SJCRH30 (cell line): Measurements from ENCODE around the gene PITPNC1. TPM values are rescaled to one million over a fixed set of nuclear protein-coding genes. Genes with fewer than 3 reads are reported as not detected.
"Not testable (repeated sequence)": the region's sequence is repeated elsewhere in the genome, so short reads cannot be mapped to it uniquely, and the experiment has no call there.

Source experiments
- DNase-seq, 2 experiments: peaks; one replicate each; pipeline ENCODE4 v3.0.0-alpha.2; 2015 to 2020
- H3K27ac ChIP-seq: fragments of 250-450 bp; sonication (Bioruptor Pico); 2 replicates; pipeline ENCODE4 v1.5.1; 2020; ENCODE audit warnings: mild to moderate bottlenecking, moderate library complexity
- H3K27me3 ChIP-seq: fragments of 250-450 bp; sonication (Bioruptor Pico); 2 replicates; pipeline ENCODE4 v1.5.1; 2020; ENCODE audit warnings: mild to moderate bottlenecking, moderate library complexity
- H3K36me3 ChIP-seq: fragments of 250-450 bp; sonication (Bioruptor Pico); 2 replicates; pipeline ENCODE4 v1.5.1; 2020; ENCODE audit warnings: mild to moderate bottlenecking, moderate library complexity
- H3K4me1 ChIP-seq: fragments of 250-450 bp; sonication (Bioruptor Pico); 2 replicates; pipeline ENCODE4 v1.5.1; 2020; ENCODE audit warnings: mild to moderate bottlenecking, moderate library complexity
- H3K4me3 ChIP-seq: fragments of 250-450 bp; sonication (Bioruptor Pico); 2 replicates; pipeline ENCODE4 v1.5.1; 2020; ENCODE audit warnings: mild to moderate bottlenecking, moderate library complexity
- H3K9me3 ChIP-seq: fragments of 250-450 bp; sonication (Bioruptor Pico); replicated peaks from 2 replicates; pipeline ENCODE4 v1.5.1; 2020; ENCODE audit warnings: mild to moderate bottlenecking, moderate library complexity
- total RNA-seq: library from RNA; depleted of rRNA; stranded (reverse); fragments of >200 nt; shearing (Covaris generic); gene quantifications from 2 replicates; pipeline ENCODE4 v1.2.3, GENCODE V29; 2014

PITPNC1 gene
- total RNA-seq, 1 experiment from 2014 or later = 3.5 TPM

DNA sequence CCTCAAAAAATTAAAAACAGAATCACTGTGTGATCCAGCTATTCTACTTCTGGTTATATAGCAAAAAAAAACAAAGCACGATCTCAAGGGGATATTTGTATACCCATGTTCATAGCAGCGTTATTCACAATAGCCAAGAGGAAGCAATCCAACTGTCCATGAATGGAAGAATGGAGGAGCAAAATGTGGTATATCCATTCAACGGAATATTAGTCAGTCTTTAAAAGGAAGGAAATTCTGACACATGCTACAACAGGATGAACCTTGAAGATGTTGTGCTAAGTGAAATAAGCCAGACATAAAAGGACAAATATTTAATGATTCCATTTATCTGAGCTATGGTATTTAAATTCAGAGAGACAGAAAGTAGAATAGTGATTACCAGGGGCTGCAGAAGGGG is 336.1 kb downstream of the PITPNC1 start:
- H3K4me1 ChIP-seq = 0 out of 2 replicates have a peak, but pooled peaks cover 2% of the 10 kb centered on the region
- H3K36me3 ChIP-seq = no peaks in the 10 kb centered on the region
- no peaks in the 10 kb centered on the region for H3K9me3 ChIP-seq
- DNase-seq = no peak
- H3K27ac ChIP-seq = no peak overlapping the region
- H3K27me3 ChIP-seq = no peaks in the 10 kb centered on the region
- H3K4me3 ChIP-seq = no peak overlapping the region

DNA sequence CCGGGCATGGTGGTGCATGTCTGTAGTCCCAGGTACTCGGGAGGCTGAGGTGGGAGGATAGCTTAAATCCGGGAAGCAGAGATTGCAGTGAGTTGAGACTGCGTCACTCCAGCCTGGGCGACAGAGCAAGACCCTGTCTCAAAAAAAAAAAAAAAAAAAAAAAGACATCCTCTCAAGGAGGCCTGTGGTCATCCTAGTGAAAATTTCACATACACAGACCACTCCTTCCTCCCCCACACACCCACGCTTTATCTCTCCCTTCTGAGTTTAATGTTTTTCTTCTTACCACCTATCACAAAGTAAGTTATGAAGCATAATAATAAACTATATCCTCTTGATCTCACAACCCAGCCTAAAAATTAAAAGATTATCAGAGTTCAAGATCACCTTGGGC is 339.3 kb downstream of the PITPNC1 start:
- DNase-seq = no peak
- H3K27ac ChIP-seq = no peak overlapping the region
- no peaks in the 10 kb centered on the region for H3K27me3 ChIP-seq
- peaks cover 6% of the 10 kb centered on the region; the same call in 1 of the 2 replicates for H3K4me1 ChIP-seq
- H3K36me3 ChIP-seq = peaks cover 18% of the 10 kb centered on the region
- no peak overlapping the region for H3K4me3 ChIP-seq
- no peaks in the 10 kb centered on the region for H3K9me3 ChIP-seq

DNA sequence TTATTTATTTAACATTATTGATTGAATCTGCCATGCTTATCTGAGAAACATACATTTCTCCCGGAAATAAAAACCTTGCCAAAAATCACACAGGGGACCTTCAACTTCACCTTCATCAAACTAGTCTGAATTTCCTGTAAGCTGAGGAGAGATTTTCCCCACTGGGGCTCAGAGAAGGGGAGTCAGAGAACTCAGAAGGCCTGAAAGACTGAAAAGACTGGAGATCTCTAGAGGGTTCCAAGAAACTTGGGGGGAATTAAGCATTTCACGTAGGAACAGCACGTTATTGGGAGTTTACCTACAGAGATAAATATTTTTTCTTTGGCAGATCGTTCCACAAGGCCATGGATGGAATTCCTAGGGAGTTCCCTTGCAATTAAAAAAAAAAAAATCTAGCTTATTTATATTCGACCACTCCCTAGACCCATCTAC is 340.1 kb downstream of the PITPNC1 start:
- peak overlapping the region; percentile 94 for H3K4me3 ChIP-seq

DNA sequence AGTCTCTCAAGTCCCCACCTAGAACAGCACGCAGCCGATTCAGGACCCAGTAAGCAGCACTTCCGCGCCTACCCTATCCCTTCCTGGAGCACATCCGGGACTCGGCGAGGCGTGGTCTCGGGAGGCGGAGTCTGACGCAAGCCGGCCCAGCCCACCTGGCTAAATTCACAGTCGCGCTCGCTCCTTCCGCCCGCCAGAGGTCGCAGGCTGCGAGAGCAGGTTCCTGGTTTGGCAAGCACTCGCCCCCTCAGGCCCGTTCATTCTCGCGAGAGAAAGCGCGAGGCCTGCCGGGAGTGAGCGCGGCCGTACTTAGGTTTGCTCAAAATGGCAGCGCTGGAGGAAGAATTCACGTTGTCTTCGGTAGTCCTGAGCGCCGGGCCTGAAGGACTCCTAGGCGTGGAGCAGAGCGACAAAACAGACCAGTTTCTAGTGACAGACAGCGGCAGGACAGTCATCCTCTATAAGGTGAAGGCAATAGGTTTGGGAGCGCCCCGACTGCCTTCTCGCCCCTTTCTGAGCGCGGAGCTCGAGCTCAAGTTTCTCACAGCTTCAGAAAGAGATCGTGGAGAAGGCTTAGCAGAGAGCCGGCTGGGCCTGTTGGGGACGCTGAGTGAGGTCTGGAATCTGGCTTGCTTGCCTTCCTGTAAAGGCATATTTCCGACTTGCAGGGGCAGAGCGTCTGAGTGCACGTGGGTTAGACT is 340.7 kb downstream of the PITPNC1 start, which contains the start of gene NOL11:
TSS of gene NOL11 (plus strand) at position 313 of the 701 bp plus-strand sequence. CDS start at position 325, 12 bp downstream.
- peak; percentile 98 for DNase-seq

More for the DNA sequence above, 340.1 kb downstream of the PITPNC1 start:
- H3K27ac ChIP-seq = peak overlapping the region; percentile 93
- DNase-seq = no peak
- H3K36me3 ChIP-seq = peaks cover 26% of the 10 kb centered on the region
- no peaks in the 10 kb centered on the region for H3K27me3 ChIP-seq
- peaks cover 6% of the 10 kb centered on the region; the same call in 1 of the 2 replicates for H3K4me1 ChIP-seq
- H3K9me3 ChIP-seq = no peaks in the 10 kb centered on the region

DNA sequence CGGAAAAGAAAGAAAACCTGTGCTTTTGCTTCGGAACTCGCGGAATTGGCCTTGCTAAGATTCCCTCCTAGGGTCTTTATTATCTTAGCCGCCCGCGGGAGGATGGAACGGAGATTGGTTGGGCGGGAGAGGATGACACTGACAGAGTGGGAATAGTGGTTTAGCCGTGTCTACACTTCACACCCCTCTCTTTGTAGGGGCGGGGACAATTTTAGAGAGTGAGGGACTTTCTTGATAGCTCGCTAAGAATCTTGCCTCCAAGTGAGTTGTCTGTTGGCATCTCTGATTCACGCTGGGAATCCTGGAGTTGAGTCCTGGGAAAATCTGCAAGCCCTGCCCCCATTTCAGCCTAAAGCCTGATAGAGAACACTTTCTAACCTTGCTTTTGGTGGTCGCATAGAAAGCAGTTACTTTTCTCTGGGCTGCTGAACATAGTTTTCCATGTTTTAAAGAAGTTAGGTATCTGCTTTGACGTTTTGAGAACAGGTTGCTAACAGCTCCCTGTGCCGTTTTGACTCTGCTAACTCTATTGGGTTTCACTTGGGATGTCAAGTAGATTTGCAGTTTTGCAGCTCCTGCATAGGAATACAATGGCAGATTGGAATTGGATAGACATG is 341.4 kb downstream of the PITPNC1 start:
- Histone ChIP-seq H3K9me3 (no peaks in the 10 kb centered on the region), H3K4me1 (peaks cover 6% of the 10 kb centered on the region; the same call in 1 of the 2 replicates), H3K36me3 (peaks cover 34% of the 10 kb centered on the region), H3K27me3 (no peaks in the 10 kb centered on the region), H3K27ac (peak overlapping the region; percentile 93), H3K4me3 (peak overlapping the region; percentile 94)
- DNase-seq = peak in 1 of 2 experiments; percentile 19

More for the DNA sequence above, 340.7 kb downstream of the PITPNC1 start, which contains the start of gene NOL11:
- Histone ChIP-seq H3K4me3 (peak within 1 kb of the TSS; percentile 94), H3K4me1 (peaks cover 6% of the 10 kb centered on the region; the same call in 1 of the 2 replicates), H3K9me3 (no peaks in the 10 kb centered on the region), H3K36me3 (peaks cover 31% of the 10 kb centered on the region), H3K27ac (peak within 1 kb of the TSS; percentile 93), H3K27me3 (no peaks in the 10 kb centered on the region)

DNA sequence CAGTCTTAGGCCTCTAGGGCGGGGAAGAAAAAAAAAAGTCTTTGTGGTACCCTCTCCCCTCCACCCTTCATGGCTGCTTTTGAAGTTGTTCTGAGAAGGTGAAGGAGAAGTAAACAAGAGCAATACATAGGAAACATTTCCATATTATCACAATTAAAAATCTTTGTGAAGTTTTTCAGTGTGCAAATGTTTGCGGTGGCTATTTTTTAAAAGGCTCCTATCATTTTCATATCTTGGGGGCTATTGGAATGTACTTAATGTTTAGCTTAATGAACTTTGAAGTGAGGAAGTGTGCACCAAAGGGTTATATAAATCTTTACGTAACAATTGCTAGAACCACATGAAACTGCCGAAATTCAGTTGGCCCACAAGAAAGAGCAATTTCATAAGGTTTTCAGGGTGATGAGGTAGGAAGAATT is 348.3 kb downstream of the PITPNC1 start:
- no peaks in the 10 kb centered on the region for H3K27me3 ChIP-seq
- DNase-seq = no peak
- H3K4me1 ChIP-seq = no peaks in the 10 kb centered on the region
- H3K4me3 ChIP-seq = no peak overlapping the region
- no peaks in the 10 kb centered on the region for H3K9me3 ChIP-seq
- no peak overlapping the region for H3K27ac ChIP-seq
- H3K36me3 ChIP-seq = peaks cover 85% of the 10 kb centered on the region

DNA sequence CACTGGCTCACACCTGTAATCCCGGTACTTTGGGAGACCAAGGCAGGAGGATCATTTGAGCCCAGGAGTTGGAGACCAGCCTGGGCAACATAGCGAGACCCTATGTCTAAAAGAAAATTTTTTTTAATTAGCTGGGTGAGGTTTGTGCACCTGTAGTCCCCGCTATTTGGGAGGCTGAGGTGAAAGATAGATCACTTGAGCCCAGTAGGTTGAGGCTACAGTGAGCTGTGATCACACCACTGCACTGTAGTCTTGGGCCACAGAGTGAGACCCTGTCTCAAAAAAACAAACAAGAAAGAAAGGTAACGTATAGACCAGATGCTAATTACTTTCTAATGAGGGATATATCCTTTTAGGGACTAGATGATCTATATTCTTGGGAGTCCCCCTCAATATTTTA is 348.7 kb downstream of the PITPNC1 start:
- no peaks in the 10 kb centered on the region for H3K27me3 ChIP-seq
- peaks cover 85% of the 10 kb centered on the region for H3K36me3 ChIP-seq
- H3K27ac ChIP-seq = no peak overlapping the region
- no peaks in the 10 kb centered on the region for H3K9me3 ChIP-seq
- no peaks in the 10 kb centered on the region for H3K4me1 ChIP-seq
- DNase-seq = no peak
- H3K4me3 ChIP-seq = no peak overlapping the region

DNA sequence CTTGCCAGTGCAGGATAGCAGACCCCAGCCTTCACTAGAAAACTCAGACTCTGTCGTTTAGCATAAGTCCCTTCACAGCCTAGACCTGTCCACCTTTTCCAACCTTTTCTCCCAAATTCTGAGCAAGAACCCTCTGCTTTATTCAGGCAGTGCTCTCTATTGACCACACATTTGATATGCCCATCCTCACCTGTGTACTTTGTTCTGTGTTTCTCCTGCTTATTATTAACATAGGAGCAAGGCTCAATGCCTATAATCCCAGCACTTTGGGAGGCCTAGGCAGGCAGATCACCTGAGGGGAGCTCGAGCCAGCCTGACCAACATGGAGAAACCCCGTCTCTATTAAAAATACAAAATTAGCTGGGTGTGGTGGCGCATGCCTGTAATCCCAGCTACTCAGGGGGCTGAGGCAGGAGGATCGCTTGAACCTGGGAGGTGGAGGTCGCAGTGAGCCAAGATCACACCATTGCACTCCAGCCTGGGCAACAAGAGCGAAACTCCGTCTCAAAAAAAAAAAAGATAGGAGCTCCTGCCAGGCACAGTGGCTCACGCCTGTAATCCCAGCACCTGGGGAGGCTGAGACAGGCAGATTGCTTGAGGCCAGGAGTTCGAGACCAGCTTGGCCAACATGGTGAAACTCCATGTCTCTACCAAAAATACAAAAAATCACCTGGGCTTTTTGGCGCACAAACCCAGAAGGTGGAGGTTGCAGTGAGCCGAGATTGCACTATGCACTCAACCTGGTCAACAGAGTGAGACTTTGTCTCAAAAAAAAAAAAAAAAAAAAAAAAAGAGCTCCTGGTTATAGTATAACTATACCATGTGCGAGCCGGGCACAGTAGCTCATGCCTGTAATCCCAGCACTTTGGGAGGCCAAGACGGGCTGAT is 350.3 kb downstream of the PITPNC1 start:
- H3K27me3 ChIP-seq, H3K27ac ChIP-seq, H3K4me1 ChIP-seq, H3K9me3 ChIP-seq, H3K4me3 ChIP-seq, DNase-seq: not testable (repeated sequence)
- peaks cover 80% of the 10 kb centered on the region for H3K36me3 ChIP-seq

- no peak for DNase-seq
- H3K9me3 ChIP-seq = no peaks in the 10 kb centered on the region
- H3K27ac ChIP-seq = no peak overlapping the region
- H3K36me3 ChIP-seq = peaks cover 88% of the 10 kb centered on the region
- no peaks in the 10 kb centered on the region for H3K27me3 ChIP-seq
- H3K4me1 ChIP-seq = no peaks in the 10 kb centered on the region
- no peak overlapping the region for H3K4me3 ChIP-seq
These were observed 352.8 kb downstream of the PITPNC1 start for GRCh38 chr17:67729903-67730302.

DNA sequence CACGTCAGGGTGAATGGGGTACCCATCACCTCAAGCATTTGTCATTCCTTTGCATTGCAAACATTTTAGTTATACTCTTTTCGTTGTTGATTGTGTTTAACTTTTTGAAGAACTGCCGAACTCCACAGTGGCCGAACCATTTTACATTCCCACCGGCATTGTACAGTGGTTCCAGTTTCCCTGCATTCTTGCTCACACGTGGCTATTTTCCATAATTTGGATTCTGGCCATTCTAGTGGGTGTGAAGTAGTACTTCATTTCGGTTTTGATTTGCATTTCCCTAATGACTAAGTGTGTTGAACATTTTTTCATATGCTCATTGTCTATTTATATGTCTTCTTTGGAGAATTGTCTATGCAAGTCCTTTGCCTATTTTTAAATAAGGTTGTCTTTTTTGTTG is 353.6 kb downstream of the PITPNC1 start:
- Histone ChIP-seq H3K27ac (no peak overlapping the region), H3K36me3 (peaks cover 86% of the 10 kb centered on the region), H3K4me1 (no peaks in the 10 kb centered on the region), H3K27me3 (no peaks in the 10 kb centered on the region), H3K9me3 (no peaks in the 10 kb centered on the region), H3K4me3 (no peak overlapping the region)
- DNase-seq = no peak

DNA sequence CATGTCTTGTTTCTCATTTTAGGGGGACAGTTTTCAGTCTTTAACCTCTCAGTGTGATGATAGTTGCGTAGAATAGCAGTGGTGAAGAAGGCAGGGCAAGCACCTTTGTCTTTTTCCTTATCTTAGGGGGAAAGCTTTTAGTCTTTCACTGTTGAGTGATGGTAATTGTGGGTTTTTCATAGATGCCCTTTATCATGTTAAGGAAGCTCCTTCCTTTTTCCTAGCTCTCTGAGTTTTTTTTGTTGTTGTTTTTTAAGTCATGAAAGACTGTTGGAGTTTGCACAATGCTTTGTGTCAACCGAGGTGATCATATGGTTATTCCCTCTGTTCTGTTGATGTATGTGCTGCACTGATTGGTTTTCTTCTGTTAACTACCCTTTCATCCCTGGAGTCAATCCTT is 356.4 kb downstream of the PITPNC1 start:
- no peaks in the 10 kb centered on the region for H3K9me3 ChIP-seq

GRCh38 chr17:67737145-67737544 is 360.1 kb downstream of the PITPNC1 start:
- Histone ChIP-seq H3K4me3 (no peak overlapping the region), H3K9me3 (no peaks in the 10 kb centered on the region), H3K36me3 (peaks cover 90% of the 10 kb centered on the region), H3K4me1 (no peaks in the 10 kb centered on the region), H3K27ac (no peak overlapping the region), H3K27me3 (no peaks in the 10 kb centered on the region)
- no peak for DNase-seq

More for the DNA sequence above, 356.4 kb downstream of the PITPNC1 start:
- H3K36me3 ChIP-seq = peaks cover 86% of the 10 kb centered on the region
- no peak overlapping the region for H3K27ac ChIP-seq
- H3K27me3 ChIP-seq = no peaks in the 10 kb centered on the region
- no peaks in the 10 kb centered on the region for H3K4me1 ChIP-seq
- H3K4me3 ChIP-seq = no peak overlapping the region
- no peak for DNase-seq

- no peaks in the 10 kb centered on the region for H3K27me3 ChIP-seq
- no peaks in the 10 kb centered on the region for H3K9me3 ChIP-seq
- DNase-seq = no peak
- H3K4me1 ChIP-seq = no peaks in the 10 kb centered on the region
- H3K36me3 ChIP-seq = peaks cover 94% of the 10 kb centered on the region
- H3K27ac ChIP-seq = no peak overlapping the region
- no peak overlapping the region for H3K4me3 ChIP-seq
These were observed 364.9 kb downstream of the PITPNC1 start for GRCh38 chr17:67742025-67742424.
